Heart right ventricle (tissue), 16 donors: ENCODE results near the gene TK1. TPM values are rescaled to one million over a fixed set of nuclear protein-coding genes. Genes with fewer than 3 reads are reported as not detected.
A peak's percentile ranks its signal among the peaks of the same experiment; 100 is the strongest.

Source experiments
- ATAC-seq, 8 donors: fragments of 200-7000 bp; cut with Tn5 transposase; one replicate each; pipeline ENCODE4 v1.9.1; 2020; ENCODE audit warnings: mild to moderate bottlenecking in 8 of 8, moderate library complexity in 8 of 8, moderate number of reproducible peaks in 1 of 8
- DNase-seq, 2 donors: peaks; one replicate each; pipeline ENCODE4 v3.0.0-alpha.2; 2020
- H3K27ac ChIP-seq, 10 donors: fragments of 200-600 bp; sonication (generic) in 2 of 10; one replicate each; pipeline versions ENCODE4 v1.5.0 to v1.8.0; 2020 to 2022; ENCODE audit warnings: mild to moderate bottlenecking in 3 of 10
- H3K27me3 ChIP-seq, 7 donors: fragments of 200-600 bp; one replicate each; pipeline ENCODE4 v1.8.0; 2021 to 2022; ENCODE audit warnings: mild to moderate bottlenecking in 2 of 7
- H3K36me3 ChIP-seq, 9 donors: fragments of 200-600 bp; sonication (generic) in 1 of 9; one replicate each; pipeline versions ENCODE4 v1.5.0 to v1.8.0; 2020 to 2022; ENCODE audit warnings: mild to moderate bottlenecking in 2 of 9
- H3K4me1 ChIP-seq, 9 donors: fragments of 200-600 bp; sonication (generic) in 1 of 9; one replicate each; pipeline versions ENCODE4 v1.5.0 to v1.8.0; 2020 to 2022; ENCODE audit warnings: mild to moderate bottlenecking in 4 of 9
- H3K4me3 ChIP-seq, 10 donors: fragments of 200-600 bp; sonication (generic) in 2 of 10; one replicate each; pipeline versions ENCODE4 v1.5.0 to v1.8.0; 2020 to 2022; ENCODE audit warnings: mild to moderate bottlenecking in 7 of 10, moderate library complexity in 2 of 10
- H3K9me3 ChIP-seq, 11 donors: fragments of 200-600 bp in 10 of 11; sonication (generic) in 2 of 11; one replicate each; pipeline versions ENCODE4 v1.5.0 to v1.8.0; 2013 to 2022; ENCODE audit warnings: mild to moderate bottlenecking in 2 of 11, control low read depth in 1 of 11, moderate library complexity in 1 of 11
- CTCF ChIP-seq, 9 donors: fragments of 200-600 bp; sonication (generic) in 2 of 9; IDR thresholded peaks; one replicate each; pipeline versions ENCODE4 v1.5.0 to v1.8.0; 2021 to 2022; ENCODE audit warnings: antibody characterized with exemption in 9 of 9, mild to moderate bottlenecking in 5 of 9, moderate library complexity in 1 of 9
- WGBS, 2 donors: extraction: QIAGEN DNeasy Blood & Tissue Kit; methylation state at CpG; one replicate each; pipeline ENCODE4 v1.1.7; 2013; ENCODE audit warnings: inconsistent platforms in 1 of 2; 5-methylcytosine and 5-hydroxymethylcytosine counted together
- intact Hi-C, 10 donors: fragments of 100-400 bp; cut with DNase I; formaldehyde crosslinking; loops; one replicate each; pipeline versions ENCODE4 v1.11.1 to v1.14.2; 2022
- polyA plus RNA-seq, 2 donors: library from polyadenylated mRNA; stranded (reverse); fragments of 200-250 nt; gene quantifications; one replicate each; pipeline ENCODE4 v1.2.3, GENCODE V29; 2013
- total RNA-seq, 10 donors: library from RNA; stranded (reverse); fragmentation: NEBNext Ultra II Directional in 3 of 10; extraction: Animal tissue kit (Norgen Biotek cat#: 25700) in 3 of 10; gene quantifications; one replicate each; pipeline versions ENCODE4 v1.2.1 to v1.2.4, GENCODE V29; 2021 to 2023
- donor health status: Arrhythmogenic right ventricular cardiomyopathy.
- donor health status: ischemic (EF 13 %, LVEDD 7.1; RV severe dilation, severe dysfunction).
- donor health status: healthy with polysubstance abuse.
- donor health status: DM: no; HTN: yes; CAD: no.
- donor health status: DM: no; HTN: no; CAD: no.
- donor health status: ischemic (EF 25% LVEDD 6.9; RV normal size, moderate dysfunction).
- donor health status: ischemic (EF 25% LVEDD 5.7; RV mildly dilated, moderate dysfunction).
- donor health status: healthy.
- donor health status: DM: yes; HTN: yes; CAD: no.
- donor health status: Ischemic cardiomyopathy.
- donor health status: ischemic (EF 35%, LVEDD 5.7; RV mildly dilated, moderate dysfunction).
- donor health status: nonischemic (EF 11% LVEDD 7.7; RV severe dilation, severe dysfunction).
- donor health status: DM: yes; HTN: yes; CAD: no.
- donor health status: PGD.
- donor health status: ischemic (EF 29% LVEDD 5.4; RV normal size, mild dysfunction).
- donor health status: nonischemic (EF 23%, LVEDD 6.1; RV moderate dilation, normal function).

The TK1 gene
- total and polyA plus RNA-seq, 12 donors: 0.33 to 12.7 (median 1.2) TPM

GRCh38 chr17:78125138-78125913 lies 61.5 kb downstream of the TK1 start:
- H3K27ac ChIP-seq: peak overlapping the region; percentile 89 to 98 (median 96)
- intact Hi-C loops: loop anchor here in 5 of 10 donors (5.0 kb wide), 3 partner anchors 47 to 122 kb away; no protein-coding TSS in a partner anchor
- H3K4me1 ChIP-seq: peaks cover 31 to 87% (median 61%) of the 10 kb centered on the region in 9 donors
- peaks cover 0 to 65% (median 35%) of the 10 kb centered on the region in 9 donors for H3K36me3 ChIP-seq
- H3K27me3 ChIP-seq: no peaks in the 10 kb centered on the region
- ATAC-seq: peak in 3 of 8 donors; percentile 3 to 7 (median 7)
- WGBS, 2 donors: 51 to 63% methylated on average over 38 to 39 of the region's 39 CpGs
- peak overlapping the region in 8 of 10 donors; percentile 12 to 97 (median 36) for H3K4me3 ChIP-seq
- no peak for TF ChIP-seq CTCF (IDR thresholded peaks at IDR 0.05)
- H3K9me3 ChIP-seq: no peaks in the 10 kb centered on the region
- DNase-seq: peak in 1 of 2 donors; percentile 21

GRCh38 chr17:78124836-78125137 lies 62.1 kb downstream of the TK1 start:
- no peak for TF ChIP-seq CTCF (IDR thresholded peaks at IDR 0.05)
- peak overlapping the region in 7 of 10 donors; percentile 12 to 97 (median 36) for H3K4me3 ChIP-seq
- peak overlapping the region in 9 of 10 donors; percentile 89 to 98 (median 96) for H3K27ac ChIP-seq
- ATAC-seq (no peak), DNase-seq (no peak)
- peaks cover 0 to 70% (median 35%) of the 10 kb centered on the region in 9 donors for H3K36me3 ChIP-seq
- no peaks in the 10 kb centered on the region for H3K27me3 ChIP-seq
- 76% methylated on average over 12 of the region's 12 CpGs for WGBS, 2 donors
- peaks cover 31 to 82% (median 56%) of the 10 kb centered on the region in 9 donors for H3K4me1 ChIP-seq
- H3K9me3 ChIP-seq: no peaks in the 10 kb centered on the region
- intact Hi-C loops: loop anchor here in 5 of 10 donors (5.0 kb wide), 3 partner anchors 48 to 123 kb away; no protein-coding TSS in a partner anchor

Other genes with a start within 250 kb of the TK1 start
- 10 to 100 TPM; 17.1 to 31.4 (median 25.9) TPM for gene TNRC6C, start 228.3 kb downstream of the TK1 start, total RNA-seq
- 10 to 100 TPM in 1 of 2 donors, 1 to 10 TPM in 1; 2.2 to 16.1 TPM for gene TNRC6C, start 228.3 kb downstream of the TK1 start, polyA plus RNA-seq
- 100 to 1,000 TPM in 1 of 10 donors, 10 to 100 TPM in 9; 42.3 to 109 (median 69.1) TPM for gene TMC6, start 58.3 kb downstream of the TK1 start, total RNA-seq
- 10 to 100 TPM; 22.8 to 86.0 TPM for gene TMC6, start 58.3 kb downstream of the TK1 start, polyA plus RNA-seq
- gene TMC8, start 56.3 kb downstream of the TK1 start, total RNA-seq: 10 to 100 TPM in 1 of 10 donors, 1 to 10 TPM in 8, under 1 TPM in 1; 0.85 to 11.2 (median 2.1) TPM
- gene TMC8, start 56.3 kb downstream of the TK1 start, polyA plus RNA-seq: 1 to 10 TPM in 1 of 2 donors, under 1 TPM in 1; 0.96 to 3.7 TPM
- gene C17orf99, start 40.7 kb downstream of the TK1 start, total RNA-seq: under 1 TPM in 1 of 10 donors, not detected in 9; 0.11 TPM
- gene C17orf99, start 40.7 kb downstream of the TK1 start, polyA plus RNA-seq: not detected
- gene SYNGR2, start 18.5 kb downstream of the TK1 start, total RNA-seq: 100 to 1,000 TPM; 102 to 184 (median 116) TPM
- 100 to 1,000 TPM in 1 of 2 donors, 10 to 100 TPM in 1; 92.8 to 200 TPM for gene SYNGR2, start 18.5 kb downstream of the TK1 start, polyA plus RNA-seq
- gene AFMID, start 310 bp upstream of the TK1 start, total RNA-seq: 10 to 100 TPM; 23.7 to 42.4 (median 28.7) TPM
- gene AFMID, start 310 bp upstream of the TK1 start, polyA plus RNA-seq: 10 to 100 TPM; 13.0 to 17.3 TPM
- 1 to 10 TPM in 3 of 10 donors, under 1 TPM in 5, not detected in 2; 0.13 to 7.6 (median 0.79) TPM for gene BIRC5, start 27.2 kb upstream of the TK1 start, total RNA-seq
- gene BIRC5, start 27.2 kb upstream of the TK1 start, polyA plus RNA-seq: under 1 TPM; 0.22 to 0.28 TPM
- not detected for gene TMEM235, start 44.6 kb upstream of the TK1 start, total RNA-seq
- not detected for gene TMEM235, start 44.6 kb upstream of the TK1 start, polyA plus RNA-seq
- gene SOCS3, start 173.0 kb upstream of the TK1 start, total RNA-seq: 100 to 1,000 TPM in 2 of 10 donors, 10 to 100 TPM in 6, 1 to 10 TPM in 2; 7.7 to 189 (median 17.0) TPM
- 10 to 100 TPM; 13.5 to 30.2 TPM for gene SOCS3, start 173.0 kb upstream of the TK1 start, polyA plus RNA-seq
- 10 to 100 TPM; 14.7 to 28.4 (median 17.1) TPM for gene PGS1, start 191.6 kb upstream of the TK1 start, total RNA-seq
- 10 to 100 TPM; 18.5 to 18.7 TPM for gene PGS1, start 191.6 kb upstream of the TK1 start, polyA plus RNA-seq